ENCODE results near the gene CREBZF. TPM values are rescaled to one million over a fixed set of nuclear protein-coding genes. Genes with fewer than 3 reads are reported as not detected.

The CREBZF gene
- 20.3 to 26.5 TPM (median 26.1 TPM) in 5 replicates for total RNA-seq (2022; extraction: Qiagen RNA extraction)

DNA sequence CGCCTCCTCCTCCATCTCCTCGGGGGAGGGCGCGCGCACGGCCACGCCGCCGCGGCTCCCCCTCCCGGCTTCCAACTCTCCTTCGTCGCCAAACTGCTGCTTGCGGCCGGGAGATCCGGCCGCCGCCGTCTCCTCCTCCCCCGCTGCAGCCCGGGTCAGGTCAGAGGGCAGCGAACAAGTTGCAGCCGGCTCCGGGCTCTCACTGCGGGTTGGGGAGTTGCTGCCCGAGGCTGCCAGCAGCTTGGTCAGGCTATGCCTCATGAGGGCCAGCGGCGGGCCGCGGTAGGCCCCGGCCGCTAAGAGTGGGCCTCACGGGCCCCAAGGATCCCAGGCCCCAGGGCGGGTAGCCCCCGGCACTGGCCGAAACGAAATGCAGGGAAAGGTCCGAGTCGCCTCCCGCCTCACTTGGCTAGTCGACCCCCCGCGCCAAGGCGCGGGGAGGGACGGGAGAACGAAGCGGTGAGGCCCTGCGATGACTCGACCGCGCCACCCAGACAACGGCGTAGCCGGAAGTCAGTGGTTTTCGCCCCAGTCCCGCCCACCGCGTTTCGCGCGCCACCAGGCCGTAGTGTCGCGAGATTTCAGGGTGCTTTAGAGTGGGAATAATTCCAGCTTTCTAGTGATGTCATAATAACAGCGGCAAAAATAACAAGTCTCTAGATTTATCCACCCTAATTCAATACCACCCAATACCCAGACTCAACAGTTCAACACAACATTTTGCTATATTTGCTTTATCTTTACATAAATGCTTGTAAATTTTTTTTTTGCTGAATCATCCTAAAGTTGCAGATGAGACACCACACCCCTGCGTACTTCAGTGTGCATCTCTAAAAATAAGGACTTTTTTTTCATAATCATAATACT, at the start of gene CREBZF:
CREBZF (minus strand) TSS at position 515 of the 867 bp plus-strand sequence; CDS start at position 261, 254 bp downstream.

GRCh38 chr11:85685820-85686459, 21.0 kb upstream of the CREBZF start, which contains the start of gene CCDC89:
Gene CCDC89 (minus strand): TSS chr11:85686195. CDS start chr11:85686130, 65 bp downstream.

DNA sequence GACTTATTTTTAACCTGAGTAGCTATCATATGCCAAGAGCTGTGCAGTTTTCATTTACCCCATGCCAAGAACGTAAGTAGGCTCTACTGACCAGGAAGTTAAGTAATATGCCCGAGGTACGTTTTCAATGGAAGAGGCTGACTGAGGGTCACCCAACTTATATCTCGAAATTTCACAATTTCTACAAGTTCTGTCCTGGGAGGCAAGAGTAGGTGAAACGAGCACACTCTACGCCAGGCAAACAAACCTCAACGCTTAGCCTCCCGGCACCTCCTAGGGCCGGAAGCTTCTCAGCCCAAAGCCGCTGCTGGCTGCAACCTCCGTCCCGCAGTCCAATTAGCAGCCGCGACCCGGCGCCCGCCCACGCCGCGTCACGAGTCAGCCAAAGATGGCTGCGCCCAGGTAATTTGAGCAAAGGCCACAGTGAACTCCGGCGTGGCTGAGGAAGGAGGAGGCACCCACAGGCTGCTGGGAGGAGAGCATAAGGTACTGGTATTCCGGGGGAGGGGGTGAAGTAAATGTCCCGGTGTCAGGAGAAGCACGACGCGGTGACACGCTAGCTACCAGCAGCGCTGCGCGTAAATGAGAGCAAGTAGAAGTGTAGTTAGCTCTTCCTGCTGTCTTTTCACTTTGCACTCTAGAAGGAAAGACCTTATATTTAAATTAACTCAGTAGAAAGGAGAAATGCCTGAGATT, 17.2 kb downstream of the CREBZF start, which contains the start of gene TMEM126A:
TMEM126A (plus strand) TSS at position 364 of the 696 bp plus-strand sequence. CDS start 2,289 bp downstream, outside the sequence.

DNA sequence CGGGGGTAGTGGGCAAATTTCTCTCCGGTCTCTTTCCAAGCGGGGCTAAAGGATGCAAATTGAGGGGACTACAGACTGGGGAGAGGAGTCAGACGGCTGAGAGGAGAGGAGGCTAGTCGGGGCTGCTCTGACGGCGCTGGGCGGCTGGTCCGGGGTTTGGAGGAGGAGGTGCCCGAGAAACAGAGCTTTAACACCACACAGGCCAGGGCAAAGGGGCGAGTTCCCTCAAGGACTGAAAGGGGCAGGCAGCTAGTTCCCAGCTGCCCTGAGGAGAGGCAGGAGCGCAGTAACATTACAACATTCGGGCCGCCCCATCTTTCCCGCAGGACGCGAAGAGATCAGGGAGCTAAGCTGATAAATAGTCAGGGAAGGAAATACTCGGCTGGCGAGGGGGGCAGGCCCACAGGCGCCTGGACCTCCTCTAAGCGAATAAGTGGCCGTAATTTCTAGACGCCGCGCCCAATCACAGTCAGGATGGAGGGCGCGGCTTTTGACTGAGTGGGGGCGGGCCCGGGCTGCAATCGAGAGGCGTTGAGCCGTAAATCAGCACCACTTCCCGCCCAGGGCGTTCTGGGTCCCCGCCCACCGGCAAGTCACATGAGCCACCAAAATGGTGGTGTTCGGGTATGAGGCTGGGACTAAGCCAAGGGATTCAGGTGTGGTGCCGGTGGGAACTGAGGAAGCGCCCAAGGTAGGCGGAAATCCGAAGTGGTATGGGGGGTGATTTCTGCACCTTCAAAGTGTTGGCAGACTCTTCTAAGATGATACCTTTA, 36.7 kb downstream of the CREBZF start, which contains the start of gene TMEM126B:
TMEM126B (plus strand) TSS at position 596 of the 773 bp plus-strand sequence; CDS start at position 611, 15 bp downstream.

GRCh38 chr11:85627332-85627997, 37.5 kb downstream of the CREBZF start, which contains the start of gene DLG2:
Gene DLG2 (minus strand): TSS chr11:85627344.

Other genes with a start within 250 kb of the CREBZF start
- gene DLG2, start 37.8 kb downstream of the CREBZF start, total RNA-seq (2022; extraction: Qiagen RNA extraction), result 0.14 to 0.23 TPM (median 0.20 TPM) in 5 replicates
- gene TMEM126B, start 36.5 kb downstream of the CREBZF start, total RNA-seq (2022; extraction: Qiagen RNA extraction), result 52.7 to 60.3 TPM (median 54.7 TPM) in 5 replicates
- 51.4 to 62.1 TPM (median 58.2 TPM) in 5 replicates for gene TMEM126A, start 17.2 kb downstream of the CREBZF start, total RNA-seq (2022; extraction: Qiagen RNA extraction)
- gene CCDC89, start 21.1 kb upstream of the CREBZF start, total RNA-seq (2022; extraction: Qiagen RNA extraction), result not detected in 5 replicates
- 6.0 to 15.1 TPM (median 7.1 TPM) in 5 replicates for gene SYTL2, start 146.0 kb upstream of the CREBZF start, total RNA-seq (2022; extraction: Qiagen RNA extraction)
- gene CCDC83, start 190.3 kb upstream of the CREBZF start, total RNA-seq (2022; extraction: Qiagen RNA extraction), result not detected in 5 replicates

All from A549 treated with Hydrocortisone at 1 μM for 4 hours (cell line).